22Rv1 (cell line): ENCODE data around the gene CDKN1A.

Source experiments
- H3K27ac ChIP-seq: fragments of 450-650 bp; 2 replicates; pipeline ENCODE4 v1.5.1; 2017
- CTCF ChIP-seq: fragments of 450-650 bp; IDR thresholded peaks from 2 replicates; pipeline ENCODE4 v1.5.1; 2017; ENCODE audit warnings: mild to moderate bottlenecking
- ZFX ChIP-seq: fragments of 450-650 bp; IDR thresholded peaks from 2 replicates; pipeline ENCODE4 v1.6.1; 2017; ENCODE audit warnings: antibody characterized with exemption, borderline replicate concordance

CDKN1A gene

GRCh38 chr6:36717231-36717825, 38.8 kb downstream of the CDKN1A start:
- H3K27ac ChIP-seq, result no peak overlapping the region
- no peak for TF ChIP-seq CTCF
- TF ChIP-seq ZFX, result no peak

GRCh38 chr6:36717871-36718540, 39.5 kb downstream of the CDKN1A start:
- H3K27ac ChIP-seq, result no peak overlapping the region
- TF ChIP-seq ZFX (no peak), CTCF (no peak)

- no peak overlapping the region for H3K27ac ChIP-seq
- TF ChIP-seq CTCF (no peak), ZFX (no peak)
These were observed 40.0 kb downstream of the CDKN1A start for GRCh38 chr6:36718560-36718959.

- H3K27ac ChIP-seq, result no peak overlapping the region
- TF ChIP-seq ZFX (no peak), CTCF (no peak)
These were observed 40.6 kb downstream of the CDKN1A start for GRCh38 chr6:36719126-36719525.

GRCh38 chr6:36720251-36721141, 42.0 kb downstream of the CDKN1A start:
- no peak overlapping the region for H3K27ac ChIP-seq
- TF ChIP-seq ZFX, result no peak
- no peak for TF ChIP-seq CTCF

- TF ChIP-seq ZFX (no peak), CTCF (no peak)
- no peak overlapping the region for H3K27ac ChIP-seq
These were observed 43.0 kb downstream of the CDKN1A start for GRCh38 chr6:36721369-36722140.
